Thyroid gland (tissue), 4 donors: ENCODE data around the gene GFRA1. TPM values are rescaled to one million over a fixed set of nuclear protein-coding genes. Genes with fewer than 3 reads are reported as not detected.

Experiments
- DNase-seq, 2 donors: peaks; one replicate each; pipeline ENCODE4 v3.0.0-alpha.2; 2019
- H3K27ac ChIP-seq, 3 donors: fragments of 200-600 bp; sonication (generic); 1 replicate in 2 of 3; 2 replicates in 1 of 3; pipeline ENCODE4 v1.5.1; 2016 to 2019; ENCODE audit warnings: mild to moderate bottlenecking in 1 of 3, moderate library complexity in 1 of 3
- H3K27me3 ChIP-seq: fragments of 200-600 bp; sonication (generic); one replicate; pipeline ENCODE4 v1.5.1; 2019
- H3K36me3 ChIP-seq, 2 donors: fragments of 200-600 bp; sonication (generic); one replicate each; pipeline ENCODE4 v1.5.1; 2016 to 2019
- H3K4me1 ChIP-seq, 2 donors: fragments of 200-600 bp; sonication (generic); one replicate each; pipeline ENCODE4 v1.5.1; 2017 to 2019
- H3K4me3 ChIP-seq, 3 donors: fragments of 200-600 bp; sonication (generic); replicated peaks in 1 of 3; 1 replicate in 2 of 3; 2 replicates in 1 of 3; pipeline ENCODE4 v1.5.1; 2016; ENCODE audit warnings: mild to moderate bottlenecking in 1 of 3
- H3K9me3 ChIP-seq: fragments of 200-600 bp; sonication (generic); one replicate; pipeline ENCODE4 v1.5.1; 2017
- POLR2A ChIP-seq, 2 donors: fragments of 450-650 bp; IDR thresholded peaks; one replicate each; pipeline ENCODE4 v1.6.1; 2017; ENCODE audit warnings: antibody characterized with exemption in 2 of 2, mild to moderate bottlenecking in 2 of 2, moderate library complexity in 1 of 2
- WGBS, 2 donors: methylation state at CpG; one replicate each; pipeline ENCODE4 v1.1.5; 2017; 5-methylcytosine and 5-hydroxymethylcytosine counted together
- intact Hi-C: fragments of 100-400 bp; cut with DNase I; formaldehyde crosslinking; loops from one replicate; pipeline ENCODE4 v1.15.1; 2023
- total RNA-seq, 4 donors: library from RNA; depleted of rRNA; stranded (reverse); fragments of >200 nt; gene quantifications; one replicate each; pipeline ENCODE4 v1.2.3, GENCODE V29; 2016
- TF ChIP-seq, protein P1 (sequence below), 6 experiments: fragments of 200-600 bp in 3 of 6; fragments of 450-650 bp in 3 of 6; sonication (generic) in 3 of 6; IDR thresholded peaks; one replicate each; pipeline ENCODE4 v1.5.1; 2016 to 2019; ENCODE audit warnings: antibody characterized with exemption in 6 of 6, mild to moderate bottlenecking in 2 of 6, inconsistent platforms in 1 of 6, moderate library complexity in 1 of 6

GFRA1 gene
- total RNA-seq, 4 donors from 2014 or later: 4.4 to 18.0 (median 5.5) TPM

DNA sequence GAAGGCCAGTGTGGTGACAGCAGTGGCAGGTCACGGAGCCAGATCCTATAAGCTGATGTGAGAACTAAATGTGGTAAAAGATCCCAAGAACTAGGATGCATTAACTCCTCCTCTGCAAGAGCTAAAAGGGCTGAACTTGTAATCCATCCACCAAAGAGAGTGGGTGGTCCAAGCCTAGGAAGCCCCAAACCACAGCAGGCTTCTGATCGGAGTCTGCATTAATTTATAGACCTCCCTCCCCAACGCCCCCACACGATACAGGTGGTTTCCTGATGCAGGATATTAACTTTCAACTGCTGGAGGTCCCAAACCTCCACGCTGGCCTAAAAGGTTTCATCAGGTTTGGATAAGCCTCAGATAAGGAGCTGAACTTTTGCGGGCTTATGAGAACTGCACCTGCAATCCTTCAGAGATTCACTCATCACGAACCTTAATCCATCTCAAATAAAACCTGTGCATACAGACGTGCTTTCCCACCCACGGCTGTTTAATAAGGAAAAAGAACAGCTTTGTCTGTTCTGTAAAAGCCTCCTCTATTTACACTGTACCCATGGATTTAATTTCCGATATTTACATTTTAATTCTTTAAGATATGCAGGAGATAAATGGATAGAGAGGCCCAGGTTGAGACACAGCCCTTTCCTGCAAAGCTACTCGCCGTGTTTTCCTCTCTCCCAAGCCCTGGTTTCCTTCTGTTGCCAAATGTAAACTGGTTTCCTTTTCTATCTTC, 74.9 kb downstream of the GFRA1 start:
- H3K4me3 ChIP-seq: no peak overlapping the region
- no peaks in the 10 kb centered on the region for H3K9me3 ChIP-seq
- DNase-seq: no peak
- 80 to 82% methylated on average over 12 of the region's 12 CpGs for WGBS, 2 donors
- no peak for TF ChIP-seq POLR2A (IDR thresholded peaks at IDR 0.05)
- TF ChIP-seq, protein P1, sequence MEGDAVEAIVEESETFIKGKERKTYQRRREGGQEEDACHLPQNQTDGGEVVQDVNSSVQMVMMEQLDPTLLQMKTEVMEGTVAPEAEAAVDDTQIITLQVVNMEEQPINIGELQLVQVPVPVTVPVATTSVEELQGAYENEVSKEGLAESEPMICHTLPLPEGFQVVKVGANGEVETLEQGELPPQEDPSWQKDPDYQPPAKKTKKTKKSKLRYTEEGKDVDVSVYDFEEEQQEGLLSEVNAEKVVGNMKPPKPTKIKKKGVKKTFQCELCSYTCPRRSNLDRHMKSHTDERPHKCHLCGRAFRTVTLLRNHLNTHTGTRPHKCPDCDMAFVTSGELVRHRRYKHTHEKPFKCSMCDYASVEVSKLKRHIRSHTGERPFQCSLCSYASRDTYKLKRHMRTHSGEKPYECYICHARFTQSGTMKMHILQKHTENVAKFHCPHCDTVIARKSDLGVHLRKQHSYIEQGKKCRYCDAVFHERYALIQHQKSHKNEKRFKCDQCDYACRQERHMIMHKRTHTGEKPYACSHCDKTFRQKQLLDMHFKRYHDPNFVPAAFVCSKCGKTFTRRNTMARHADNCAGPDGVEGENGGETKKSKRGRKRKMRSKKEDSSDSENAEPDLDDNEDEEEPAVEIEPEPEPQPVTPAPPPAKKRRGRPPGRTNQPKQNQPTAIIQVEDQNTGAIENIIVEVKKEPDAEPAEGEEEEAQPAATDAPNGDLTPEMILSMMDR (IDR thresholded peaks at IDR 0.05): no peak
- no peaks in the 10 kb centered on the region for H3K36me3 ChIP-seq
- H3K4me1 ChIP-seq: no peaks in the 10 kb centered on the region
- no peak overlapping the region for H3K27ac ChIP-seq
- H3K27me3 ChIP-seq: no peaks in the 10 kb centered on the region
- intact Hi-C loops: no loop called here

GRCh38 chr10:116195583-116195982, 77.4 kb downstream of the GFRA1 start:
- Histone ChIP-seq H3K4me1 (no peaks in the 10 kb centered on the region), H3K36me3 (no peaks in the 10 kb centered on the region), H3K27me3 (no peaks in the 10 kb centered on the region), H3K4me3 (no peak overlapping the region), H3K27ac (no peak overlapping the region), H3K9me3 (no peaks in the 10 kb centered on the region)
- intact Hi-C loops: no loop called here
- no peak for DNase-seq
- TF ChIP-seq, protein P1 (IDR thresholded peaks at IDR 0.05): no peak
- TF ChIP-seq POLR2A (IDR thresholded peaks at IDR 0.05): no peak
- WGBS, 2 donors: 92 to 95% methylated on average over 4 of the region's 4 CpGs

DNA sequence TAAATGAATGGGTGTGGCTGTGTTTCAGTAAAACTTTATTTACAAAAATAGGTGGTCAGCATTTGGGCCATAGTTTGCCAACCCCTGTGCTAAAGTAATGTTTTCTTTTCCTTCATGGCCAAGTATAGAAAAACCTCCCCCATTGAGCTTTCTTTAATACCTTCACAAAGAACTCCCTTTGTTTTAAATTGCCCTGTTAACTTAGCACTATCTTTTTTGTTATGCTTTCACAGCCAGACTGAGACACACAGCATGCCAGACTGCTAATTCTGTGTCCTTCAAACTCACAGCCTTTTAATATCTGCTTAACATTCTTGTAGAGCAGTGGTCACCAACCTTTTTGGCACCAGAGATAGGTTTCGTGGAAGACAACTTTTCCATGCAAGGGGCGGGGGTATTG, 78.0 kb downstream of the GFRA1 start:
- H3K27me3 ChIP-seq: no peaks in the 10 kb centered on the region
- no peaks in the 10 kb centered on the region for H3K9me3 ChIP-seq
- H3K4me1 ChIP-seq: no peaks in the 10 kb centered on the region
- DNase-seq: no peak
- H3K4me3 ChIP-seq: no peak overlapping the region
- intact Hi-C loops: no loop called here
- H3K36me3 ChIP-seq: no peaks in the 10 kb centered on the region
- 93 to 95% methylated on average over 2 of the region's 2 CpGs for WGBS, 2 donors
- TF ChIP-seq POLR2A (IDR thresholded peaks at IDR 0.05): no peak
- TF ChIP-seq, protein P1 (IDR thresholded peaks at IDR 0.05): no peak
- no peak overlapping the region for H3K27ac ChIP-seq

DNA sequence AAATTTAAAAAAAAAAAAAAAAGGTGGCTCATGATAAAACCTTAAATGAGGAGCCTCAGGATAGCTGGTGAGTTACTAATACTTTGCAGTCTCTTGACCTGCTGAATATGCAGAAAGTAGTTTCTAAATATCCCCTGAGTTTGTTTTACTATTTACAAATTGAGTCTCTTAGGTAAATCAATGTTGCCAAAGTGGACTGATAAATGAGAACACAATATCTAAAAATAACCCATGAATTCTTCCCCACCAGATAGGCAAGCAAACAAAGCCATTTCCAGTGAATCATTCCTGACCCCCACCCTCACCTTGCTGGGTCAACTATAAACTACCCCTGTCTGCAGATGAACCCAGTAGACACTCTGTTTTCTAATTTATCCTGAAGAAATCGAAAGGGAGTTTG, 78.9 kb downstream of the GFRA1 start:
- WGBS, 2 donors: 96 to 100% methylated on average over 1 of the region's 1 CpG
- no peaks in the 10 kb centered on the region for H3K4me1 ChIP-seq
- DNase-seq: no peak
- H3K4me3 ChIP-seq: no peak overlapping the region
- no peaks in the 10 kb centered on the region for H3K9me3 ChIP-seq
- TF ChIP-seq POLR2A (IDR thresholded peaks at IDR 0.05): no peak
- TF ChIP-seq, protein P1 (IDR thresholded peaks at IDR 0.05): no peak
- no peaks in the 10 kb centered on the region for H3K36me3 ChIP-seq
- H3K27me3 ChIP-seq: no peaks in the 10 kb centered on the region
- H3K27ac ChIP-seq: no peak overlapping the region
- intact Hi-C loops: no loop called here

DNA sequence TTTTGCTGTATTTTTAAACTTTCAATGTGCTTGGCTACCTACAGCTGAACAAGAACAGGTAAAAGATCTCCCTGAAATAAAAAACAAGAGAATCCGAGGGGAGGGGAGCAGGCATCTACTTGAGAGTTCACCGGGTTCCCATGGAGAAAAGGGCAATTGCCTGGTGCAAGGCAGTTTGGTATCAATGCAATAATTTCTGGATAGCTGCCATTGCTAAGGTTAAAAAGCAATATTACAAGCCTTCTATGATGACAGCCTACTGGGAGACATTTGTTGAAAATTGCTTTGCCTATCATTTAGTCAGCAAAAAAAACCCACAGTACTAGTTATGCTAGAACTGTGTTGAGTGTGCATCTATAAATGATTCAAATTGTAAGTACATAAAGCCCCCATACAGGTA, 82.1 kb downstream of the GFRA1 start:
- Histone ChIP-seq H3K36me3 (no peaks in the 10 kb centered on the region), H3K27ac (no peak overlapping the region), H3K27me3 (no peaks in the 10 kb centered on the region), H3K4me1 (no peaks in the 10 kb centered on the region), H3K9me3 (no peaks in the 10 kb centered on the region), H3K4me3 (no peak overlapping the region)
- WGBS, 2 donors: 88 to 89% methylated on average over 2 of the region's 2 CpGs
- TF ChIP-seq POLR2A (IDR thresholded peaks at IDR 0.05): no peak
- TF ChIP-seq, protein P1 (IDR thresholded peaks at IDR 0.05): no peak
- no peak for DNase-seq
- intact Hi-C loops: no loop called here
